HG02981 (cell line): Measurements from ENCODE around the gene ARRDC2.
"Not testable (repeated sequence)": the region's sequence is repeated elsewhere in the genome, so short reads cannot be mapped to it uniquely, and the experiment has no call there.

ENCODE experiments used
- ATAC-seq: cut with Tn5 transposase; IDR thresholded peaks from one replicate; pipeline ENCODE4 v1.9.1; 2021; ENCODE audit warnings: mild to moderate bottlenecking, moderate library complexity; ENCODE audit not compliant: unreplicated experiment

ARRDC2 gene

DNA sequence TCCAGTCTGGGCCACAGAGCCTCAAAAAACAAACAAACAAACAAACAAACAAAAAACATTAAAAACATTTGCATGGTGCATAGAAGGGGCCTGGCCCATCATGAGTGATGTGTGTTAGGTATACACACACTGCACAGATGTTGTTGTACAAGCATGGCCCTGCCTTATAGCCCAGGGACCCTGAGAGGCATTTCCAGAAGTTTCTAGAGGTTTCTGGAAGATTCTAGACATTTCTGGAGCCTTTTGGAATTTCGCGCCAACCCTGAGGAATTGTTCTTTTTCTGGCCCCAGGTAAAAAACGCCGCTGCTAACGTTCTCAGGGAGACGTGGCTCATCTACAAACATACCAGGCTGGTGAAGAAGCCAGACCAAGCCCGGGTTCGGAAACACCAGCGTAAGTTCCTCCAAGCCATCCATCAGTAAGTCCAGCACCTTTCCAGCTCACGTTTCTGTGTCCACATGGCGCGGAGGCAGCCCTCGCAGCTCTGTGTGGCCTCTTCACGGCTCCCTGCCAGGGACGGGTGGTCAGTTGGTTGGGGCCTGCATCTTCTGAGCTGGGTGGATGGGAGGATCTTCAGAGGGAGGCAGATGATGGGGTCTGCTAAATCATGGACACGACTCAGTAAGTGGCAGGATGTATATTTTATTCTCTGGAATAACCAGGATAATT is 18.4 kb upstream of the ARRDC2 start:
- no peak for ATAC-seq

DNA sequence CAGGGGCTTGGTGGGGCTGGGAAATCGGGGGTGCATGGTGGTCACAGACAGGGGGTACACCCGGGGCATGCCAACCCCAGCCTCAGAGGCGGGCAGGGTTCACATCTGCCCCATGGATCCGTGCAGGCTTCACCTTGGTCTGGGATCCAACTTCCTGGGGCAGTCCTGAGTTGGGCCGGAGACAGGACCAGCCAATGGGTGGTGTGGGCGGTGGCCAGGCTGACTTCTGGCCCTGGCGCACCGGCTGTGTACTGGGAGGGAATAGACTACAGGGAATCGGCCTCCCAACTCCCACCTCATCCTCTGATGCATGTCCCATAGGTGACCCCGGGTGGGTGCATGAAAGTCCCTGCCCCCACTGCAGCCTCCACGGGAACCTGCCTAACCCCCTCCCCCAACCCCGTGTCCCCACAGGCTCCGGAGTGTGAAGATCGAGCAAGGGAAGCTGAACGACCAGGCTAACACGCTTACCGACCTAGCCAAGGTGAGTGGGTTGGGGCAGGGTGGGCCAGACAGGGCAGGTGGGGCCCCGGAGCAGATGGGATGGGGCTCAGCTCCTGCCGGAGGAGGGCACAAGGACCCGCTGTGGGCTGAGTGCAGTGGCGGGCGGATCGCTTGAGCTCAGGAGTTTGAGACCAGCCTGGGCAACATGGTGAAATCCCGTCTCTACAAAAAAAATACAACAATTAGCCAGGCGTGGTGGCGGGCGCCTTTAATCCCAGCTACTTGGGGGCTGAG is 14.7 kb upstream of the ARRDC2 start:
- ATAC-seq = no peak

DNA sequence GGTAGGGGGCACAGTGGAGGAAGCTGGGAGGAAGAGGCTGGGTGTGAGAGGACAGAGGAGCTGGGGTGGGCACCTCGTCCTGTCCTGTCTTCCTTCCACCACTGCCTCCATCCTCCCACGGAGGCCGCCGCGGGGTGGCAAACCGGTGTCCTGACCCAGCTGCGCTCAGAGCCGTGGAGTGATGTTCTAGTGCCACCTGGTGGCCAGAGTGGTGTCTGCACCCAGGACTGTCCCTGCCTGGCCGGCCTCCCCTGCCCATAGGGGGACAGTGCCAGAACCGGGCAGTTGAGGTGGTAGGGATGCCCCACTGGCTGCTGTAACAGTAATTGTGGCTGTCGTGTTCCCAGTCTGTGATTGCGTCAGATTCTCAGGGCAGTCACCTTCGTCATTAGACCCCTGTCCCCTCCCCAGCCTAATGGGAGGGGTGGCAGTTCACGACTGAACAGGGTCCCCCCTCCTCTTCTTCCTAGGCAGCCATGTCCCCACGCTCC is 11.1 kb upstream of the ARRDC2 start:
- ATAC-seq = no peak

DNA sequence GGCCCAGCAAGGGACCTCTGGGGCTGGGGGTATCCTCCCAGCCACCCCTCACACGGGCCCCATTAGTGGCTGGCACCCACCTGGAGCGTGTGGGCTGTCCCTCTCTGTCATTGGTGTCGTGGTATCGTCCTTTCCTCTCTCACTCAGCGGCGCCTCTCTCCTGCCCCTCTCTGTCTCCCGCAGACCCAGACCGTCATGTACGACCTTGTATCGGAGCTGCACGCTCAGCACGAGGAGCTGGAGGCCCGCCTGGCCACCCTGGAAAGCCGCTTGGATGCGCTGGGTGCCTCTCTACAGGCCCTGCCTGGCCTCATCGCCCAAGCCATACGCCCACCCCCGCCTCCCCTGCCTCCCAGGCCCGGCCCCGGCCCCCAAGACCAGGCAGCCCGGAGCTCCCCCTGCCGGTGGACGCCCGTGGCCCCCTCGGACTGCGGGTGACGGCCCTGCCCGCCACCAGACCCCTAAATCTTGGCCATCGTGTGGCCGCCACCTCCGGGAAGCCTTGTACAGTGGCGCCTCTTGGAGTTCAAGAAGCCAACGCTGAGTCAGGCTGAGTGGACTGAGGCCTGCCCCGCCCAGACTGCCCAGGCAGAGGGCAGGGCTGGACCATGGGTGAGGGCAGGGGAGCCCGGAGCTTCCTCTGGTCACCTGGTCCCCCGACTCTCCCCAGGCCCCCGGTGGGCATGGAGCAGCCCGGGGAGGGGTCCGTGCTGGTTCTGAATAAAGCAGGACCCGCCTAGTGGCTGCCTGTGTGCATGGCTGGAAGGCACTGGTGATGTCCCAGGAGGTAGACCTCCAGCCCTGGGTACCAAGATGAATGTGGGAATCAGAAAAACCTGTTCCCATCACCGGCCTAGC is 9.8 kb upstream of the ARRDC2 start:
- ATAC-seq = no peak

DNA sequence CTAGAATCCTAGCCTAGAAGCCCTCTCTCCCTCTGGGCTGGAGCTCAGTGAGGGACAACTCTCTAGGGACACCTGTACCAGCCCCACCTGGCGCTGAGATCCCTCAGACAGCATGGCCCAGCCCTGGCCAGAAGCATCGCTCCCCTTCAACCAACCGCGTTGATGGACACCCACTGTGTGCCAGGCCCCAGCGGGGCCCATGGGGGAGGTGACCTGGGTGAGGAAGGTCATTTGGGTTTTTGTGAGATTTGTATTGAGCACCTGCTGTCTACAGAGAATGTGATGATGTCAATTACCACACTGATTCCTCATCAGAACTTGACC is 9.2 kb upstream of the ARRDC2 start:
- ATAC-seq = no peak

DNA sequence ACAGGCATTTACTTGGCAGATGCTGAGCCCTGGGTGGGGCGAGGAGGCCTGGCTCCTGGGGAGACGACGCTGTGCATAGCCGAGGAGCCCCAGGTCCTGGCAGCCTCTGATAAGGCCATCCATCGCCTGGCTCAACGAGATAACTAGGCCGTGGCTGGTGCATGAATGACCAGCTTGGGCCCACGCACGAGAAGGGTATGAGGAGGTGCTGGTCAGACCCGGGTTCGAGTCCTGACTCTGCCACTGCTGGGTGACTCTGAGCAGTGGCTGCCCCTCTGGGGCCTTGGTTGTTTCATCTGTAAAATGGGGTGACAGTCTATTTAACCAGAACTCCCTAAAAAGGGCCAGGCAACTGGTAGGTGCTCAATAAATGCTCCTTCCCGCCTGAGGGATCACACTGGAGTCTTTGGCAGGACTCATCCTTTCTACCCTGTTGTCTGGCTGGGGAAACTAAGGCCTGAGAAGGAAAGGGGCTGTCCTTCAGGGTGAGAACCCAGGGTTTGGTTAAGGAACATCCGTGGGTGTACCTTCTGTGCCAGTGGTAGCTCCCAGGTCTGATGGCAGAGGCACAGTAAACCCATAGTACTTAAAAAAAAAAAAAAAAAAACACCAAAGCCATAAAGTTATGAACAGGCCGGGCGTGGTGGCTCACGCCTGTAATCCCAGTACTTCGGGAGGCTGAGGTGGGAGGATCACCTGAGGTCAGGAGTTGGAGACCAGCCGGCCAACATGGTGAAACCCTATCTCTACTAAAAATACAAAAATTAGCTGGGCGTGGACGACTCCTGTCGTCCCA is 8.1 kb upstream of the ARRDC2 start:
- ATAC-seq = no peak

DNA sequence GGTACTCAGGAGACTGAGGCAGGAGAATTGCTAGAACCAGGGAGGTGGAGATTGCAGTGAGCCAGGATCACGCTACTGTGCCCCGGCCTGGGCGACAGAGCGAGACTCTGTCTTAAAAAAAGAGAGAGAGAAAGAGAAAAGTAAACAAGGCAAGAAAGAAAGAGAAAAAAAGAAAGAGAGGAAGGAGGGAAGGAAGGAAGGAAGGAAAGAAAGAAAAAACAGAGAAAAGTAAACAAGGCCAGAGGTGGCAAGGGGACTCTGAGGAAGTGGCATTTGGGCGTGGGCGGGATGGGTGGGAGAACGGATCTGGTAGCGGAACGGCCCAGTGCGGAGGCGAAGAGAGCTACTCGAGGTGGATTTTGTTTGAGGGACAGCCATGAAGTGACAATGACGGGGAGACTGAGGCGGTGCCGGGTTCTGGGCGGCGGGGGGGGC is 7.5 kb upstream of the ARRDC2 start:
- no peak for ATAC-seq

DNA sequence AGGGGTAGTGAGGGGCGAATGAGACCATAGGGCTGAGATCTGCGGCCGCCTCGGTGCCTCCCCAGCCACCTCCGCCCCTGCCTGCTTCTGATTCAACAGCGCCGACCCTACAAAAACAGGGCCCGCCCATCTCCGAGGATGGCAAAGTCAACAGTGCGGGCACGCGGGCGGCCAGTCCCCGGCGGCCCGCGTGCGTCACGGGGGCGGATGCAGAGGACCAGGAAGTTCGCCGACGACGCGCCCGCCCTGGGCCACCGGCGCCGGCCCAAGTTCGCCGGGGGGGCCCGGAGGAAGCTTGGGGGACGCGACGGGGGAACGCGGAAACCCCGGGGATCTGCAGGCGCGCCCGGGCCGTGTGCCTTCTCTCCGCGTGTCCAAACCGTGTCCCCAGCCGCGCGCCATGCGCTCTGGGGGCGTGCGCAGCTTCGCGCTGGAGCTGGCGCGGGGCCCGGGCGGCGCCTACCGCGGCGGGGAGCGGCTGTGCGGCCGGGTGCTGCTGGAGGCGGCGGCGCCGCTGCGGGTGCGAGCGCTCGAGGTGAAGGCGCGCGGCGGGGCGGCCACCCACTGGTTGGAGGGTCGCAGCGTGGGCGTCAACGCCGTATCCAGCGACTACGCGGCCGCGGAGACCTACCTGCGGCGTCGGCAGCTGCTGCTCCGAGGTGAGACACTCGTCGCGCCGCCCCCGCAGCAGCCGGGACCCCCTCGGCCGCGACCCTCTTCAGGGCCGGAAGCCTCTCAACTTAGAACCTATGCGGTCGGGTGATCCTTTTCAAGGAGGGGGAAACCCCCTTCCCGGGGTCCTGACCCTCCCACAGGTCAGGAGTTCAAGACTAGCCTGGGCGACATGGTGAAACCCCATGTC is 6.8 kb upstream of the ARRDC2 start:
- peak; percentile 77 for ATAC-seq

DNA sequence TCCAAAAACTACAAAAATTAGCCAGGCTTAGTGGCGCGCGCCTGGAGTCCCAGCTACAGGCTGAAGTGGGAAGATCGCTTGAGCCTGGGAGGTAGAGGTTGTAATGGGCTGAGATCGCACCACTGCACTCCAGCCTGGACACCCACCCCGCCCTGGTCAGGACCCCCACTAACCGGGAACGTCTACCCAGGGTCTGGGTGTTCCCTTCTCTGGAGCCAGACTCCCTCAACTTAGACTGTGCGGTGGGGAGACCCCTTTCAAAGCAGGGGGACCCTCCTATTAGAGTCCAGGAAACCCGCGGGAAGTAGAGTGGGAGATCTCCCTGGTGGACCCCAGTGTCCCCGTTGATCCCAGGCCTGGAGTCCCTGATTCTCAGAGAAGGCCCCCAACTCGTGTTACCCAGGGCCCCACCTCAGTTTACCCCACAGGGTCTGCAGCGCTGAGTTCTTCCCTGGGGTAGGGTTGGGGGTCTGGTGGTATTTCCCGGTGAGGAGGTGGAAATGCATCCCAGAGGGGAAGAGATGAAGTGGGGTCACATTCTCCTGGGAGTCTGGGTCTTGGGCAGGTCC is 6.1 kb upstream of the ARRDC2 start:
- no peak for ATAC-seq

DNA sequence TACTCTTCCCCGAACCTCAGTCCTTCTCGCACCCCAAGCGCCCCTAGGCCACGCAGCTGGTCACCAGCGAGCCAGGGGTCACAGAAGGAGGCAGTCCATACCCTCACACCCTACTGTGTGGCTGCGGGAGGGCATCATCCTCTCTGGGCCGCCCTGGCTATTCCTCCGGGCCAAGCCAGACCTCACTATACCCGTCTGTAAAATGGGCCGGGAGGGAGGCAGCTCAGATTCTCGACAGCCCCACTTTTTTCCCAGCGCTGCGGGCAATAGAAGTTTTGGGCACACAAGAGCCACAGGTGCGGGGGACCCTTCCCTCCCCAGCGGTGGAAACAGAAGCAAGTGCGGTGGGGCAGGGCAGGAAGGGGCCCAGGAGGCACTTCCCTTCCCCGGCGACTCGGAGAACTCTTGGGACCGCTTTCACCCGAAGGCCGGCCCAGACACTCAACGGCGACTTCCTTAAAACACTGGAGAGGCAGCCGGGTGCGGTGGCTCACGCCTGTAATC is 5.6 kb upstream of the ARRDC2 start:
- no peak for ATAC-seq

DNA sequence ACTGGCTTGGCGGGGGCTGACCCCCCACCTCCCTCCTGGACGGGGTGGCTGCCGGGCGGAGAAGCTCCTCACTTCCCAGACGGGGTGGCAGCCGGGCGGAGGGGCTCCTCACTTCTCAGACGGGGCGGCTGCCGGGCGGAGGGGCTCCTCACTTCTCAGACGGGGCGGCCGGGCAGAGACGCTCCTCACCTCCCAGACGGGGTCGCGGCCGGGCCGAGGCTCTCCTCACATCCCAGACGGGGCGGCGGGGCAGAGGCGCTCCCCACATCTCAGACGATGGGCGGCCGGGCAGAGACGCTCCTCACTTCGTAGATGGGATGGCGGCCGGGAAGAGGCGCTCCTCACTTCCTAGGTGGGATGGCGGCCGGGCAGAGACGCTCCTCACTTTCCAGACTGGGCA is 2.2 kb upstream of the ARRDC2 start:
- not testable (repeated sequence) for ATAC-seq

DNA sequence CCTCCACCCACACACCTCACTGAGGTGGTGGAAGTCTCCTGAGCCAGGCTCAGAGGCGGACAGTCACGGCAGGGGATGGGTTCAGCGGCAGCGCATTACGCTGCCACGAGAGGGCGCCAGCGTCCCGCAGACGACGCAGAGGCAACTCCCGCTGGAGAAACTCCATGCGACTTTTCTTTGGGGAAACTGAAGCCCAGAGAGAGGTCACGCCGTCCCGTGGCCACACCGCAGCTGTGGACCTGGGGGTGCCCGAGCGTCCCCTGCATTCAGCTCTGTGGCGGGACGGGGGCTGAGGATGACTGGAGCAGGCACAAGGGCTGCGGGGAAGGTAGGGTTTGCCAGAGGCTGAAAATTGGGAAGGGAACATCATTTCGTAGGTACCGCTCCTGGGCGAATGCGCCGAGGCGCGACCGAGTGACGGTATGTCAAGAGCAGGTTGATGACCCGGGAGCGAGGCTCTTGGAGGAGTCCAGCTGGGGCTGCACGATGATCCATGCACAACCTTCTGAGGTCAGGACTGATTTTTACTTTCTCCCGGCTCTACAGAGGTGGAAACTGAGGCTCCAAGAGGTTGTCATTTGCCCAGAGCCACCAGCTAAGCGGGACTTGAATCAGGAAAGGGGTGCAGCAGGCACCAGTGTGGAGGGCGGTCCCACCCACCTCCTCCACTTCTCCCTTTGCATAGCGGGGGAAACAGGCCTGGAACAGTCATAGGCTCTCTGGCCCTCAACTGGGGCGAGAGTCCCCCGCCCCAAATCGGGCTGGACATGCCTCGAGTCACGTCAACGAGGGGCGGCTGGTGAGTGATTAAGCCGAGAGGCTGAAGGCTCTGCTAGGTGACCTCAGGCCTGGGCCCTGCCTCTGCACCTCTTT is 690 bp upstream of the ARRDC2 start:
- peak; percentile 48 for ATAC-seq

DNA sequence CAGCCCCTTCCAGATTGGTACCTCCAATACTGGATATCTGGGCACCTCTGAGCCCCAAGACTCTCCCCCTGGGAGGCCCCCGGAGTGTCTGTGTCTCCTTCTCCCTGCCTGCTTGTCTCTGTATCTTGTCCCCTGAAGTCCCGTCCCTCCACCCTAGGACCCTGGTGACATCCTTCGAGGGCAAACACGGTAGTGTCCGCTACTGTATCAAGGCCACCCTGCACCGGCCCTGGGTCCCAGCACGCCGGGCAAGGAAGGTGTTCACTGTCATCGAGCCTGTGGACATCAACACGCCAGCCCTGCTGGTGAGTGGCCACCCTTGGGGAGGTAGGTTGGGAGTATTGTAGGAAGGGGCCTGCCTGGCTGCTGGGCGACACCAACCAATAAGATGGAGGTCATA is 844 bp downstream of the ARRDC2 start:
- ATAC-seq = no peak

DNA sequence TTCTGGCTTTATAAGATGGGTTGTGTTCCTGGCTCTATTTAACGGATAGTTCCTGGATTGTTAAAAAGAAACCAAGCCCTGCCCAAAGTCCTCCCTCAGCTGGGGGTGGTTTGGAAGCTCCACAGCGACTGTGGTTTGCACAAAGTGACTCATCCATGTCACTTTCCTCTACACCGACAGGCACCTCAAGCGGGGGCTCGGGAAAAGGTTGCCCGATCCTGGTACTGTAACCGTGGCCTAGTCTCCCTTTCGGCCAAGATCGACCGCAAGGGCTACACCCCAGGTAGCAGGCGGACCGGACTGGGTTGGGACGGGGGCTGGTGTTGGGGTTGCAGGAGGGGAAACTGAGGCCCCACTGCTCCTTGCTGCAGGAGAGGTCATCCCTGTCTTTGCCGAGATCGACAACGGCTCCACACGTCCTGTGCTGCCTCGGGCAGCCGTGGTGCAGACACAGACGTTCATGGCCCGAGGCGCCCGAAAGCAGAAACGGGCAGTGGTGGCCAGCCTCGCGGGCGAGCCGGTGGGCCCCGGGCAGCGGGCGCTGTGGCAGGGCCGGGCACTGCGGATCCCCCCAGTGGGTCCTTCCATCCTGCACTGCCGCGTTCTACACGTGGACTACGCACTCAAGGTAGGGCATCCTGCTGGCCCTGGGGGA is 1.6 kb downstream of the ARRDC2 start:
- no peak for ATAC-seq

DNA sequence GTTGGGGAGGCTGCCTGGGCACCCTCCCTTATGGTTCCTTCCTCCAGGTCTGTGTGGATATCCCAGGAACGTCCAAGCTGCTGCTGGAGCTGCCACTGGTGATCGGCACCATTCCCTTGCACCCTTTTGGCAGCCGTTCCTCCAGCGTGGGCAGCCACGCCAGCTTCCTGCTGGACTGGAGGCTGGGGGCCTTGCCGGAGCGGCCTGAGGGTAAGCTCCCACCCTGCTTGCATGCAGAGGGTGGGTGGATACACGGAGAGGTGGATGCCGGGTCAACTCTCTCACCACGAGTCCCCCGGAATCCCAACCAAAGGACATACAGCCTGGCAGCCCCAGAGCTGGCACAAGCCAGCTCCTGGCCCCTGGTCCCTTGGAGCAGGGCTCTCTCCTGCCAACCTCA is 2.2 kb downstream of the ARRDC2 start:
- no peak for ATAC-seq

DNA sequence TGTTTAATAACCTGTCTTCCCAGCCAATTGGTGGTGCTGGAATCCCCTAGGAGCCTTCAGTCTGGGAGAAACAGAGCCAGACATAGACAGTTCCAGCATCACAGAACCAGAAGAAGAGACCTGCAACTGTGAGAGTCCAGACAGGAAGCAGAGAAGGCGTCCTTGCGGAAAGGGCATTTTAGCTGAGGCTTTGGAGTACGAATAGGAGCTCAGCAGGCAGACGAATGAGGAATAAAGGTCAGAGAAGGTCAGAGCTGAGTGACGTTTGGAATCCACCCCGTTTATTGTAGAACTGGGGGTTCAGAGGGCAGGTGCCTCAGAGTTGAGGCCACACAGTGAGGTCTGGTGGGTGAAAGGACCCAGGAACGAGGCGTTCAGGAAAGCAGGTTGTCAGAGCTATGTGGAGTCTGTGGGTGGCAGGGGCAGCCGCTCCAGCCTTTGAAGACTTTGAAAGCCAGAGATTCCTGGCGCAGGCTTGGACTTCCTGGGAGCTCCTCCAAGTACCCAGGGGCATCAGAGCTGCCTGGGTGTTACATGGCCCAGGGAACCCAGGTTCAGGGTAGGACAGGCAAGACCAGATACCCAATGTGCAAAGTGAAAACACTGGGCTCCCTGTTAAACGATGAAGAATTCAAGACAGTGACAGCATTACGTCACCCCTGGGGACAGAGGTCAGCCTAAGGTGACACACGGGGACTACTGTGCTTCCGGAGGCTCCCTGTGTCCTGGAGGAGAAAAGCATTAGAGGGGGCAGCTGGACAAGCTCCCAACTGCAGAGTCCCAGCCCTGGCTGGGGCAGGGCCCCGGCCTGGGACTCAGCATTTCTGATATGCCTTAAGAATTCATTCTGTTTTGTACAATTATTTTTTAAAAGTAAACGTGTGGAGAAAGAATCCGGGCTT is 5.5 kb downstream of the ARRDC2 start:
- ATAC-seq = no peak

DNA sequence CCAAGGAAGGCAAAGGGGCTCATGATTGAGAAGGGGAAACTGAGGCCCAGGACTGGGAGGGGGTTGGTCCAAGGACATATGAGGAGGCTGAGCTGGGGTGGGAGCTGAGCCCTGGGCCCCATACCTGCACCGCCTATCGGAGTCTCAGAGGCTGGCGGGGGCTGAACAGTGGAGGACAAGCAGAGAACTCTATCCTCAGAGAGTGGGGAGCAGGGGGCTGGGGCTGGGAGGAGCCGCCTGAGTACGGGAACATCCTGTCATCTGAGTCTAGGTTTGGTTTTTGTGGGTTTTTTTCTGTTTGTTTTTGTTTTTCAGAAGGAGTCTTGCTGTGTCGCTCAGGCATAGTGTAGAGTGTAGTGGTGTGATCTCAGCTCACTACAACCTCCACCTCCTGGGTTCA is 6.2 kb downstream of the ARRDC2 start:
- no peak for ATAC-seq
